HUES64 (cell line): ENCODE measurements around the gene BAG1.

Experiments
- H3K27ac ChIP-seq: 2 replicates; pipeline ENCODE4 v1.7.0; 2013; ENCODE audit warnings: low read depth, low read length, inconsistent platforms
- H3K27me3 ChIP-seq: 2 replicates; pipeline ENCODE4 v1.6.1; 2013; ENCODE audit warnings: mild to moderate bottlenecking, low read length; ENCODE audit not compliant: insufficient read depth
- H3K36me3 ChIP-seq: 2 replicates; pipeline ENCODE4 v1.6.1; 2013; ENCODE audit warnings: mild to moderate bottlenecking, low read length; ENCODE audit not compliant: insufficient read depth
- H3K4me1 ChIP-seq: 2 replicates; pipeline ENCODE4 v1.6.1; 2013; ENCODE audit warnings: mild to moderate bottlenecking, low read length, moderate library complexity; ENCODE audit not compliant: insufficient read depth
- H3K4me3 ChIP-seq: 2 replicates; pipeline ENCODE4 v1.5.1; 2013; ENCODE audit warnings: mild to moderate bottlenecking, low read length, moderate library complexity
- H3K9ac ChIP-seq: 2 replicates; pipeline ENCODE4 v1.6.1; 2013; ENCODE audit warnings: mild to moderate bottlenecking, low read depth, low read length
- H3K9me3 ChIP-seq: 2 replicates; pipeline ENCODE4 v1.6.1; 2013; ENCODE audit warnings: low read depth, low read length; ENCODE audit not compliant: insufficient read depth
- WGBS: fragments of 150-250, 120-280 bp; methylation state at CpG from one replicate; pipeline ENCODE4 v1.1.7; 2013; ENCODE audit warnings: missing lambda C conversion rate; 5-methylcytosine and 5-hydroxymethylcytosine counted together

BAG1 gene

GRCh38 chr9:33209394-33209793, 55.1 kb downstream of the BAG1 start:
- H3K27me3 ChIP-seq = no peaks in the 10 kb centered on the region
- H3K36me3 ChIP-seq = no peaks in the 10 kb centered on the region
- no peak overlapping the region for H3K27ac ChIP-seq
- no peak overlapping the region for H3K4me3 ChIP-seq
- no peak overlapping the region for H3K9ac ChIP-seq
- WGBS = 100% methylated on average over 1 of the region's 1 CpG
- no peaks in the 10 kb centered on the region for H3K9me3 ChIP-seq
- H3K4me1 ChIP-seq = peaks cover 9% of the 10 kb centered on the region; the same call in 1 of the 2 replicates

DNA sequence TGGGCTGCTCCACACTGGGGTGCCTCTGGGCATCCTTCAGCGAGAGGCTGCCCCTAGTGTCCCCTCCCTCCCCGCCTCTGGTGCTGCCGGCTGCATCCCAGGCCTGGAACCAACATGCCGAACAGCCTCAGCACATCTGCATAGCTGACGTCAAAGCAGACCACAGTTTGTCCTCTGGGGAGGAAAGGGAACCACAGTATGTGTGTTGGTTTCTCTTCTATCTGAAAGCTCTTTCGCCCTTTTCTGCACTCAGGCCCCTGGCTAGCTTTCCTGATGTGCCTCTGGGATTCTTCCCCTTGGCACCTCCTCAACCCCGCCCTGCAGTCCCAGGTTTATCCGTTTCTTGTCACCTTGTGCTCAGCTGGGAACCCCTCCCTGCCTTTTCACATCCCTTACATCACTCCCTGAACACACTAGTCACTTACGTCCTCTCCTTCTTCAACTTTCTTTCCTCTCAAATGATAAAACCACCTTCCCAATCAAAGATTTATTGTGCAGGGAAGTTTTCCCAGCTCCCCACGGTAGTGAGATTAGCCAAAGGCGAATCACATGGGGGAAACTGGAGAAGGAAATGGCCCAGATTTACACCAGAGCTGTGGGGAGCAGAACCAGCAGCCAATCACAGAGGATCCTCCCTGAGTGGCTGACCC, 61.8 kb downstream of the BAG1 start:
- H3K4me1 ChIP-seq = no peaks in the 10 kb centered on the region
- 0 out of 2 replicates have a peak, but pooled peaks cover 4% of the 10 kb centered on the region for H3K27me3 ChIP-seq
- 72% methylated on average over 11 of the region's 11 CpGs for WGBS
- H3K36me3 ChIP-seq = no peaks in the 10 kb centered on the region
- H3K9ac ChIP-seq = no peak overlapping the region
- no peak overlapping the region for H3K27ac ChIP-seq
- H3K9me3 ChIP-seq = no peaks in the 10 kb centered on the region
- no peak overlapping the region for H3K4me3 ChIP-seq
